HL-60 (cell line): ENCODE measurements around the gene RASAL2.

ENCODE experiments used
- CTCF ChIP-seq: IDR thresholded peaks from one replicate; pipeline ENCODE4 v1.5.1; 2011; ENCODE audit warnings: low read length, control low read depth, inconsistent platforms; ENCODE audit not compliant: insufficient read depth
- GABPA ChIP-seq: IDR thresholded peaks from 2 replicates; pipeline ENCODE4 v1.6.1; 2012; ENCODE audit warnings: low read depth
- POLR2AphosphoS5 ChIP-seq: IDR thresholded peaks from 2 replicates; pipeline ENCODE4 v1.6.1; 2012; ENCODE audit warnings: low read depth
- REST ChIP-seq: IDR thresholded peaks from 2 replicates; pipeline ENCODE4 v1.6.1; 2012; ENCODE audit warnings: low read depth; ENCODE audit not compliant: insufficient replicate concordance

- TF ChIP-seq POLR2AphosphoS5: no peak
- TF ChIP-seq CTCF: no peak
- TF ChIP-seq REST: no peak
- no peak for TF ChIP-seq GABPA
Observed at GRCh38 chr1:178495158-178495557, 401.3 kb downstream of the RASAL2 start.
